ENCODE measurements around the gene KLHL15.
"Not testable (repeated sequence)": the region's sequence is repeated elsewhere in the genome, so short reads cannot be mapped to it uniquely, and the experiment has no call there.

The KLHL15 gene

DNA sequence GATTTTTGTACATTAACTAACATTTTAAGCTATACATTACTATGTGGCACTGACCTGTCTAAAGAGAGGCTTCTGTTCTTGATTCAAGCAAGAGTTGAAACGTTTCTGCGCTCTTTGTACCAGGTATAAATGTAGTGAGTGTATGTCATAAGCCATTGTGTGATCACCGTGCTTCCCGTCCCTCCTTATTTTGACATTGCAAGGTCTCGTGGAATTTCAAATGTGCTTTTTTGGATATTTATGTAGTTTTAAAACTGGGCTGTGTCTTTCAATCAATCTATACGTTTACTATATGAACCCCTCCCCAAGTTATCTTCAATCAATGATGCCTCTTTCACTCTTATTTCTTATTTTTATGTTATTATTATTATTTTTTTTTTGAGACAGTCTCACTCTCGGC, at the start of gene KLHL15:
TSS of gene KLHL15 (minus strand) at position 101 of the 400 bp plus-strand sequence. CDS start 20,493 bp downstream, outside the sequence.
- H3K4me1 ChIP-seq (ENCODE audit: control insufficient read depth, insufficient read depth, low read length) = peaks cover 7% of the 10 kb centered on the region
- peak within 1 kb of the TSS; percentile 95 for H3K4me3 ChIP-seq (ENCODE audit: low read depth, low read length)
- peaks cover 61% of the 10 kb centered on the region for H3K27me3 ChIP-seq (ENCODE audit: control insufficient read depth, insufficient read depth, low read length)
- no peaks in the 10 kb centered on the region for H3K36me3 ChIP-seq (ENCODE audit: control insufficient read depth, insufficient read depth, low read length)
- H3K27ac ChIP-seq (ENCODE audit: low read depth, low read length) = peak within 1 kb of the TSS; percentile 92
- H3K9ac ChIP-seq (ENCODE audit: low read depth, low read length) = peak within 1 kb of the TSS; percentile 84
- no peaks in the 10 kb centered on the region for H3K9me3 ChIP-seq (ENCODE audit: control insufficient read depth, insufficient read depth, low read length)

DNA sequence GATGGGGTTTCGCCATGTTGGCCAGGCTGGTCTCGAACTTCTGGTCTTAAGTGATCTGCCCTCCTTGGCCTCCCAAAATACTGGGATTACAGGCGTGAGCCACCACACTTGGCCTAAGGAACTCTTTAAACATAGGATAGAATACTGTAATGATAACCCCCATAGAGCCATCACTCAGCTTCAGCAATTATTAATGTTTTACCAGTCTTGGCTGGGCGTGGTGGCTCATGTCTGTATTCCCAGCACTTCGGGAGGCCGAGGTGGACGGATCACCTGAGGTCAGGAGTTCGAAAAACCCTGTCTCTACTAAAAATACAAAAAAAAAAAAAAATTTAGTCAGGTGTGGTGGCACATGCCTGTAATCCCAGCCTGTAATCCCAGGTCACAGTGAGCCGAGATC, 42.9 kb upstream of the KLHL15 start:
- Histone ChIP-seq H3K9ac (ENCODE audit: low read depth, low read length) (no peak overlapping the region), H3K27me3 (ENCODE audit: control insufficient read depth, insufficient read depth, low read length) (no peaks in the 10 kb centered on the region), H3K9me3 (ENCODE audit: control insufficient read depth, insufficient read depth, low read length) (no peaks in the 10 kb centered on the region), H3K36me3 (ENCODE audit: control insufficient read depth, insufficient read depth, low read length) (peaks cover 99% of the 10 kb centered on the region), H3K4me3 (ENCODE audit: low read depth, low read length) (no peak overlapping the region), H3K4me1 (ENCODE audit: control insufficient read depth, insufficient read depth, low read length) (no peaks in the 10 kb centered on the region), H3K27ac (ENCODE audit: low read depth, low read length) (no peak overlapping the region)

DNA sequence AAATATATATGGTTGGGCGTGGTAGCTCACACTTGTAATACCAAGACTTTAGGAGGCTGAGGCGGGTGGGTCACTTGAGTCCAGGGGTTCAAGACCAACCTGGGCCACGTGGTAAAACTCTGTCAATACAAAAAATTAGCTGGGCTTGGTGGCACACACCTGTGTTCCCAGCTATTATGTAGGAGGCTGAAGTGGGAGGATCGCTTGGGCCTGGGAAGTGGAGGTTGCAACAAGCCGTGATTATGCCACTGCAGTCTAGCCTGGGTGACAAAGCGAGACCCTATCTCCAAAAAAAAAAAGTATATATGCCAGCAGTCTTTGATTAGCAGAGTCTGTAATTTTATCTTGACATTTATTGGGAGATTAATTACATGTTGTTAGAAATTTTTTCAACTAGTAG, 36.5 kb upstream of the KLHL15 start:
- H3K27me3 ChIP-seq (ENCODE audit: control insufficient read depth, insufficient read depth, low read length) = no peaks in the 10 kb centered on the region
- H3K36me3 ChIP-seq (ENCODE audit: control insufficient read depth, insufficient read depth, low read length) = peaks cover 76% of the 10 kb centered on the region
- no peaks in the 10 kb centered on the region for H3K4me1 ChIP-seq (ENCODE audit: control insufficient read depth, insufficient read depth, low read length)
- H3K4me3 ChIP-seq (ENCODE audit: low read depth, low read length) = no peak overlapping the region
- H3K27ac ChIP-seq (ENCODE audit: low read depth, low read length) = no peak overlapping the region
- no peaks in the 10 kb centered on the region for H3K9me3 ChIP-seq (ENCODE audit: control insufficient read depth, insufficient read depth, low read length)
- no peak overlapping the region for H3K9ac ChIP-seq (ENCODE audit: low read depth, low read length)

DNA sequence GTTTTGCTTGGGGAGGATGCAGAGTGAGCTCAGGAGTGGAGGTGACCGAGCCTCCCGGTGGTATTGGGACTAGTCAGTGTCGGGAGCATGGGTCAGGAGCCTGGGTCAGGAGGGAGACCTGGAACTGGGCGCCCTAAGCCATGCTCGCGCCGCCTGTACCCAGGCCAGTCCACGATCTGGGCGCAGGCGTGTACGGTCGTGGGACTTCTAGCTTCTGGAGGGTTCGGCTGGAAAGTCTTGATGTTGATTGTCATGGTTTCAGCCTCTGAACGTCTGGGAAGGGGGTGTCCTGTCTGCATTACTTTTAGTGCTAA, 28.0 kb upstream of the KLHL15 start:
- Histone ChIP-seq H3K9me3 (ENCODE audit: control insufficient read depth, insufficient read depth, low read length) (no peaks in the 10 kb centered on the region), H3K36me3 (ENCODE audit: control insufficient read depth, insufficient read depth, low read length) (no peaks in the 10 kb centered on the region), H3K4me1 (ENCODE audit: control insufficient read depth, insufficient read depth, low read length) (no peaks in the 10 kb centered on the region), H3K9ac (ENCODE audit: low read depth, low read length) (no peak overlapping the region), H3K4me3 (ENCODE audit: low read depth, low read length) (no peak overlapping the region), H3K27me3 (ENCODE audit: control insufficient read depth, insufficient read depth, low read length) (no peaks in the 10 kb centered on the region), H3K27ac (ENCODE audit: low read depth, low read length) (peak overlapping the region; percentile 93)

DNA sequence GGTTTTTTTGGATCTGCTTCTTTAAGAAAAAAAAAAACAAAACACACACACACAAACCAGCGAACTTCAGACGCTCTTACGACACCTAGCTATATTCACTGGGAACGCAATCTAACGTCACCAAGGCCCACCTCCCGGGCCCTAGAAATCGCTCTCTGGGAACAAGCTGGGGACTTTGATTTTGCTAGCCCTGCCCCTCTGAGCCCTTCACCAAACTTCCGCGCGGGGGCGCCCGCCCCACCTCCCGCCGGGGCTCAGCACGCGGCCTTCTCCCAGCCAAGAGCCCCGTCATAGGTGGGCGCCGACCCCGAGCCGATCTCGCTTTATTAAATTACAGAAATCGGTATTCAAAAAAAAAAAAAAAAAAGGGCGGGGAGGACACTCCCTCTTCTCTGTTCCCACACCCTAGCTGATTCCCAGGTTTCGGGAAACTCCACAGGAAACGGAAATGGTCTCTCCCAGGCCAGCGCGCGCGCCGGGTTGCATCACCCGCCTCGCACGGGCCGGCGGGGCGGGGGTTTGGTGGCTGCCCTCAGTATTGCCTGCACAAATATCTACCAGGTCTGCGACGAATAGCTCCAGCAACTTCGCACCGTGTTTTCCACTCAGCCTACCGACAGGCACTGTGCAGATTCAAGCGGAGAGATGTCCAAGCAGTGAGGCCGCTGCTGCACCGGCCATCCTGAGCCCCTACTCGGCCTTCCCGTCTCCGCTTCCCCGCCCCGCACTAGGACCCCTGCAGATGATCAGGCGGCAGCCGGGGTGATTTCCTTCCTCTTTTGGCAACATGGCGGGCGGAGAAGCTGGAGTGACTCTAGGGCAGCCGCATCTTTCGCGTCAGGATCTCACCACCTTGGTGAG, 27.4 kb upstream of the KLHL15 start, which contains the start of gene EIF2S3:
TSS of gene EIF2S3 (plus strand) at position 775 of the 861 bp plus-strand sequence. CDS start at position 788, 13 bp downstream.
- Histone ChIP-seq H3K9ac (ENCODE audit: low read depth, low read length) (no peak within 1 kb of the TSS), H3K27me3 (ENCODE audit: control insufficient read depth, insufficient read depth, low read length) (no peaks in the 10 kb centered on the region), H3K9me3 (ENCODE audit: control insufficient read depth, insufficient read depth, low read length) (no peaks in the 10 kb centered on the region), H3K4me1 (ENCODE audit: control insufficient read depth, insufficient read depth, low read length) (no peaks in the 10 kb centered on the region), H3K36me3 (ENCODE audit: control insufficient read depth, insufficient read depth, low read length) (no peaks in the 10 kb centered on the region), H3K27ac (ENCODE audit: low read depth, low read length) (peak within 1 kb of the TSS; percentile 93), H3K4me3 (ENCODE audit: low read depth, low read length) (no peak within 1 kb of the TSS; the same call in 1 of the 2 replicates)

DNA sequence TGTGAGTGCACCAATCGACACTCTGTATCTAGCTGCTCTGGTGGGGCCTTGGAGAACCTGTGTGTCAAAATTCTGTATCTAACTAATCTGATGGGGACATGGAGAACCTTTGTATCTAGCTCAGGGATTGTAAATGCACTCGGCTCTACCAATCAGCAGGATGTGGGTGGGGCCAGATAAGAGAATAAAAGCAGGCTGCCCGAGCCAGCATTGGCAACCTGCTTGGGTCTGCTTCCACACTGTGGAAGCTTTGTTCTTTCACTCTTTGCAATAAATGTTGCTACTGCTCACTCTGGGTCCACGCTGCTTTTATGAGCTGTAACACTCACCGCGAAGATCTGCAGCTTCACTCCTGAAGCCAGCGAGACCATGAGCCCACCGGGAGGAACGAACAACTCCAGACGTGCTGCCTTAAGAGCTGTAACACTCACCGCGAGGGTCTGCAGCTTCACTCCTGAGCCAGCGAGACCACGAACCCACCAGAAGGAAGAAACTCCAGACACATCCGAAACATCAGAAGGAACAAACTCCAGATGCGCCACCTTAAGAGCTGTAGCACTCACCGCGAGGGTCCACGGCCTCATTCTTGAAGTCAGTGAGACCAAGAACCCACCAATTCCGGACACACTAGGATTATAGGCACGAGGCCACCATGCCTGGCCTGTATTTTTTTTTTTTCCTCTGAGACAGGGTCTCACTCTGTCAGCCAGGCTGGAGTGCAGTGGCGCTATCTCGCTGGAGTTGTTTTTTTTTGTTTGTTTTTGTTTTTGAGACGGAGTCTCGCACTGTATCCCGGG, 23.7 kb upstream of the KLHL15 start:
- H3K4me1 ChIP-seq (ENCODE audit: control insufficient read depth, insufficient read depth, low read length); H3K27ac ChIP-seq (ENCODE audit: low read depth, low read length); H3K9ac ChIP-seq (ENCODE audit: low read depth, low read length); H3K4me3 ChIP-seq (ENCODE audit: low read depth, low read length); H3K9me3 ChIP-seq (ENCODE audit: control insufficient read depth, insufficient read depth, low read length); H3K27me3 ChIP-seq (ENCODE audit: control insufficient read depth, insufficient read depth, low read length); H3K36me3 ChIP-seq (ENCODE audit: control insufficient read depth, insufficient read depth, low read length): not testable (repeated sequence)

- H3K36me3 ChIP-seq (ENCODE audit: control insufficient read depth, insufficient read depth, low read length); H3K4me3 ChIP-seq (ENCODE audit: low read depth, low read length); H3K27me3 ChIP-seq (ENCODE audit: control insufficient read depth, insufficient read depth, low read length); H3K9me3 ChIP-seq (ENCODE audit: control insufficient read depth, insufficient read depth, low read length); H3K4me1 ChIP-seq (ENCODE audit: control insufficient read depth, insufficient read depth, low read length); H3K9ac ChIP-seq (ENCODE audit: low read depth, low read length); H3K27ac ChIP-seq (ENCODE audit: low read depth, low read length): not testable (repeated sequence)
Observed at GRCh38 chrX:24049643-24050042, 22.7 kb upstream of the KLHL15 start.

GRCh38 chrX:24046060-24046459, 19.1 kb upstream of the KLHL15 start:
- H3K27ac ChIP-seq (ENCODE audit: low read depth, low read length); H3K9ac ChIP-seq (ENCODE audit: low read depth, low read length); H3K27me3 ChIP-seq (ENCODE audit: control insufficient read depth, insufficient read depth, low read length); H3K36me3 ChIP-seq (ENCODE audit: control insufficient read depth, insufficient read depth, low read length); H3K9me3 ChIP-seq (ENCODE audit: control insufficient read depth, insufficient read depth, low read length); H3K4me1 ChIP-seq (ENCODE audit: control insufficient read depth, insufficient read depth, low read length); H3K4me3 ChIP-seq (ENCODE audit: low read depth, low read length): not testable (repeated sequence)

GRCh38 chrX:24037729-24038128, 10.7 kb upstream of the KLHL15 start:
- Histone ChIP-seq H3K4me1 (ENCODE audit: control insufficient read depth, insufficient read depth, low read length) (no peaks in the 10 kb centered on the region), H3K4me3 (ENCODE audit: low read depth, low read length) (no peak overlapping the region), H3K9me3 (ENCODE audit: control insufficient read depth, insufficient read depth, low read length) (no peaks in the 10 kb centered on the region), H3K9ac (ENCODE audit: low read depth, low read length) (no peak overlapping the region), H3K27ac (ENCODE audit: low read depth, low read length) (no peak overlapping the region), H3K27me3 (ENCODE audit: control insufficient read depth, insufficient read depth, low read length) (no peaks in the 10 kb centered on the region), H3K36me3 (ENCODE audit: control insufficient read depth, insufficient read depth, low read length) (no peaks in the 10 kb centered on the region)

DNA sequence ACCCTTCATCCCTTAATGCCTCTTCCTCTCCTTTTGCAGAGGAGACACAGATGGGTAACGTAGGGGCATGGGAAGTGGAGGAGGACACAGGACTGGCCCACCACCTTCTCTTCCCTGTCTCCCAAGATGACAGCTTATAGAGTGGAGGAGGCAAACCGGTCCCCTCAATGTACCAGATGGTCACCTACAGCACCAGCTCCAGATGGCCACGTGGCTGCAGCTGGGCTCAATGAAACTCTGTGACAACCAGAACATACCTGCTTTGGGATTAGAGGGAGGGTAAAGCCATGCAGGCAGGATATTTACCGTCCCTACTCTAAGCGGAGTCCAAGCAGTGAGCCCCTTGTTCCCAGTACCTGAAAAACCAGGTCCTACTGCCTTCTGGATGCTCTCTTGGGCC, 7.5 kb upstream of the KLHL15 start:
- no peak overlapping the region for H3K4me3 ChIP-seq (ENCODE audit: low read depth, low read length)
- no peak overlapping the region for H3K27ac ChIP-seq (ENCODE audit: low read depth, low read length)
- no peaks in the 10 kb centered on the region for H3K4me1 ChIP-seq (ENCODE audit: control insufficient read depth, insufficient read depth, low read length)
- peaks cover 23% of the 10 kb centered on the region for H3K27me3 ChIP-seq (ENCODE audit: control insufficient read depth, insufficient read depth, low read length)
- H3K9ac ChIP-seq (ENCODE audit: low read depth, low read length) = no peak overlapping the region
- no peaks in the 10 kb centered on the region for H3K36me3 ChIP-seq (ENCODE audit: control insufficient read depth, insufficient read depth, low read length)
- H3K9me3 ChIP-seq (ENCODE audit: control insufficient read depth, insufficient read depth, low read length) = no peaks in the 10 kb centered on the region

GRCh38 chrX:24030597-24030996, 3.6 kb upstream of the KLHL15 start:
- Histone ChIP-seq H3K27me3 (ENCODE audit: control insufficient read depth, insufficient read depth, low read length) (peaks cover 56% of the 10 kb centered on the region), H3K27ac (ENCODE audit: low read depth, low read length) (no peak overlapping the region), H3K9ac (ENCODE audit: low read depth, low read length) (no peak overlapping the region), H3K9me3 (ENCODE audit: control insufficient read depth, insufficient read depth, low read length) (no peaks in the 10 kb centered on the region), H3K4me3 (ENCODE audit: low read depth, low read length) (no peak overlapping the region), H3K36me3 (ENCODE audit: control insufficient read depth, insufficient read depth, low read length) (no peaks in the 10 kb centered on the region), H3K4me1 (ENCODE audit: control insufficient read depth, insufficient read depth, low read length) (peaks cover 7% of the 10 kb centered on the region)
